HCT116 (cell line): ENCODE measurements around the gene FTO. TPM values are rescaled to one million over a fixed set of nuclear protein-coding genes. Genes with fewer than 3 reads are reported as not detected.

Experiments used
- ATAC-seq: fragments of 200-7000 bp; cut with Tn5 transposase; 2 replicates; pipeline ENCODE4 v1.9.1; 2020; ENCODE audit warnings: mild to moderate bottlenecking, moderate library complexity
- BruUV-seq: library from RNA; stranded (reverse); fragments of 400-500 nt; replicated peaks from 2 replicates; lab custom pipeline; 2021; lab: Mats Ljungman, UMichigan
- CTCF ChIA-PET: fragments of 300-600 bp; sonication (Branson Sonifier 250); formaldehyde crosslinking; loops from one replicate; lab custom pipeline; 2021; ENCODE audit warnings: antibody characterized with exemption; lab: Charles Lee
- POLR2A ChIA-PET: fragments of 300-600, 350-600 bp; sonication (Branson Sonifier 250); formaldehyde crosslinking; loops from one replicate; lab custom pipeline; 2021; ENCODE audit warnings: antibody characterized with exemption; lab: Charles Lee
- RAD21 ChIA-PET, 2 experiments: fragments of 300-600 bp; sonication (Branson Sonifier 250); formaldehyde crosslinking; loops; one replicate each; lab custom pipeline; 2023; ENCODE audit warnings: low total read pairs in 2 of 2; ENCODE audit not compliant: uncharacterized antibody in 2 of 2, unreplicated experiment in 2 of 2, low non-redundant PET in 1 of 2; lab: Charles Lee
- DNase-seq: peaks from one replicate; pipeline ENCODE4 v3.0.0-alpha.2; 2010; ENCODE audit warnings: low read depth, low spot score
- H2AFZ ChIP-seq: fragments of 200-600 bp; shearing (Covaris generic), sonication (generic); 2 replicates; pipeline ENCODE4 v1.6.1; 2017; ENCODE audit warnings: low read depth, mixed run types, mixed read lengths, antibody characterized with exemption, low read length; ENCODE audit not compliant: poor library complexity, severe bottlenecking
- H3K27ac ChIP-seq: 2 replicates; pipeline ENCODE4 v1.5.1; 2012; ENCODE audit warnings: low read depth, low read length
- H3K27me3 ChIP-seq: fragments of 200-600 bp; sonication (generic); 2 replicates; pipeline ENCODE4 v1.6.1; 2016; ENCODE audit warnings: mixed run types, low read length, mixed read lengths; ENCODE audit not compliant: insufficient read depth
- H3K36me3 ChIP-seq, 2 experiments: fragments of 200-500 bp in 1 of 2; fragments of 200-600 bp in 1 of 2; sonication (Bioruptor generic) in 1 of 2; sonication (generic) in 1 of 2; 2 replicates each; pipeline versions ENCODE4 v1.5.1 to v1.6.1; 2014 to 2016; ENCODE audit warnings: low read length in 2 of 2, inconsistent platforms in 1 of 2, mixed read lengths in 1 of 2, mixed run types in 1 of 2; ENCODE audit not compliant: insufficient read depth in 2 of 2, control insufficient read depth in 1 of 2
- H3K4me1 ChIP-seq, 2 experiments: fragments of 200-600 bp in 1 of 2; sonication (generic) in 1 of 2; 2 replicates each; pipeline versions ENCODE4 v1.5.1 to v1.6.1; 2012 to 2017; ENCODE audit warnings: low read length in 2 of 2, inconsistent platforms in 1 of 2, mild to moderate bottlenecking in 1 of 2, mixed read lengths in 1 of 2, mixed run types in 1 of 2, moderate library complexity in 1 of 2; ENCODE audit not compliant: insufficient read depth in 2 of 2, control insufficient read depth in 1 of 2
- H3K4me2 ChIP-seq: fragments of 200-600 bp; sonication (generic); 2 replicates; pipeline ENCODE4 v1.6.1; 2017; ENCODE audit warnings: mixed run types, low read length, mixed read lengths
- H3K4me3 ChIP-seq, 2 experiments: fragments of 200-600 bp in 1 of 2; sonication (generic) in 1 of 2; replicated peaks in 1 of 2; 2 replicates each; pipeline ENCODE4 v1.5.1; 2011 to 2016; ENCODE audit warnings: low read length in 2 of 2, control low read depth in 1 of 2, low read depth in 1 of 2, mild to moderate bottlenecking in 1 of 2, mixed read lengths in 1 of 2, mixed run types in 1 of 2
- H3K79me2 ChIP-seq: fragments of 200-600 bp; sonication (generic); 2 replicates; pipeline ENCODE4 v1.6.1; 2017; ENCODE audit warnings: mild to moderate bottlenecking, mixed run types, low read length, moderate library complexity, mixed read lengths; ENCODE audit not compliant: insufficient read depth
- H3K9ac ChIP-seq: fragments of 200-600 bp; sonication (generic); 2 replicates; pipeline ENCODE4 v1.6.1; 2016; ENCODE audit warnings: low read length, mixed read lengths
- H3K9me2 ChIP-seq: fragments of 200-600 bp; sonication (generic), shearing (Covaris generic); 2 replicates; pipeline ENCODE4 v1.6.1; 2017; ENCODE audit warnings: mixed run types, mild to moderate bottlenecking, moderate library complexity; ENCODE audit not compliant: insufficient read depth
- H3K9me3 ChIP-seq, 2 experiments: fragments of 200-500 bp in 1 of 2; fragments of 200-600 bp in 1 of 2; sonication (Bioruptor generic) in 1 of 2; sonication (generic) in 1 of 2; 2 replicates each; pipeline ENCODE4 v1.6.1; 2014 to 2017; ENCODE audit warnings: low read length in 2 of 2, mixed read lengths in 2 of 2, inconsistent platforms in 1 of 2, low read depth in 1 of 2, mild to moderate bottlenecking in 1 of 2, mixed run types in 1 of 2, moderate library complexity in 1 of 2; ENCODE audit not compliant: control insufficient read depth in 1 of 2, insufficient read depth in 1 of 2
- H4K20me1 ChIP-seq: fragments of 200-600 bp; sonication (generic), shearing (Covaris generic); 2 replicates; pipeline ENCODE4 v1.6.1; 2017; ENCODE audit warnings: mixed run types, mild to moderate bottlenecking, moderate library complexity; ENCODE audit not compliant: insufficient read depth
- CBX3 ChIP-seq: IDR thresholded peaks from 2 replicates; pipeline ENCODE4 v1.6.1; 2012; ENCODE audit warnings: low read depth
- EGR1 ChIP-seq: IDR thresholded peaks from 2 replicates; pipeline ENCODE4 v1.6.1; 2012; ENCODE audit warnings: low read depth
- JUND ChIP-seq: IDR thresholded peaks from 2 replicates; pipeline ENCODE4 v1.6.1; 2012
- MAX ChIP-seq: IDR thresholded peaks from 2 replicates; pipeline ENCODE4 v1.6.1; 2012
- RAD21 ChIP-seq: IDR thresholded peaks from 2 replicates; pipeline ENCODE4 v1.6.1; 2012; ENCODE audit warnings: low read depth, mild to moderate bottlenecking
- ZBTB33 ChIP-seq: IDR thresholded peaks from 2 replicates; pipeline ENCODE4 v1.6.1; 2011; ENCODE audit warnings: mild to moderate bottlenecking, low read length, moderate library complexity; ENCODE audit not compliant: insufficient replicate concordance; ENCODE audit errors: extremely low read depth
- ZNF274 ChIP-seq: fragments of 200-500 bp; sonication (Bioruptor generic); IDR thresholded peaks from 2 replicates; pipeline ENCODE4 v1.6.1; 2014; ENCODE audit warnings: mild to moderate bottlenecking, low read depth, low read length, inconsistent platforms
- intact Hi-C: fragments of 100-400 bp; cut with micrococcal nuclease; formaldehyde crosslinking; loops from 2 replicates; pipeline ENCODE4 v1.10.0; 2022
- total RNA-seq: library from RNA; stranded (reverse); gene quantifications from one replicate; pipeline ENCODE4 v1.2.1, GENCODE V29; 2021; ENCODE audit not compliant: unreplicated experiment

The FTO gene
- total RNA-seq, 1 experiment from 2014 or later = 55.2 TPM

- Histone ChIP-seq H3K4me1 (no peaks in the 10 kb centered on the region), H3K27me3 (no peaks in the 10 kb centered on the region), H3K9me2 (no peaks in the 10 kb centered on the region), H3K9ac (no peak overlapping the region), H3K4me3 (no peak overlapping the region), H3K79me2 (no peaks in the 10 kb centered on the region), H3K36me3 (no peaks in the 10 kb centered on the region), H4K20me1 (no peaks in the 10 kb centered on the region), H3K9me3 (no peaks in the 10 kb centered on the region), H3K27ac (no peak overlapping the region), H2AFZ (no peak overlapping the region), H3K4me2 (no peak overlapping the region)
- intact Hi-C loops = no loop called here
- RAD21 ChIA-PET = no interaction called here
- ATAC-seq = no peak
- CTCF ChIA-PET = no interaction called here
- BruUV-seq = no TSS peak
- no peak for TF ChIP-seq ZBTB33
- TF ChIP-seq RAD21 = no peak
- no peak for TF ChIP-seq MAX
- TF ChIP-seq JUND = no peak
- DNase-seq = no peak
- POLR2A ChIA-PET = no interaction called here
Measured at GRCh38 chr16:53855056-53855455, 151.1 kb downstream of the FTO start.

DNA sequence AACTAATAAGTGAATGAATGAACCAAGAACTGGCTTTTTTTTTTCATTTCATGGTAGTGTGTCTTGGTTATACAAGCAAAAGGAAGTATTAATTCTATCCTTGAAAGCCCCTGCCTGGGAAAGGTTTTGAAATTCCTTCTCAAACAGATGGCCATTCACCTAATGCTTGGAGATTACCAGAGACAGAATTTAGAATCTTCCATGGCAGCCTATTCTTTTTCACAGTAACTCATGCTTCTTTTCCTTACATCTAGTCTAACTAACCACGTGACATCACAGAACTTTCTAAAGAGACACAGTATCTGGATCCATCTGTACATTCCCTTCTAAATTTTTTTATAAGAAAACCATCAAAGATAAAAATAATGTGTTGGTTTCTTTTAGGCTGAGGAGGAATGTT, 151.6 kb downstream of the FTO start:
- Histone ChIP-seq H4K20me1 (no peaks in the 10 kb centered on the region), H3K9me2 (no peaks in the 10 kb centered on the region), H2AFZ (no peak overlapping the region), H3K79me2 (no peaks in the 10 kb centered on the region), H3K4me1 (no peaks in the 10 kb centered on the region), H3K27me3 (no peaks in the 10 kb centered on the region)
- intact Hi-C loops = no loop called here
- ChIA-PET CTCF (no interaction called here), RAD21 (no interaction called here), POLR2A (no interaction called here)
- BruUV-seq = no TSS peak
- no peak for ATAC-seq
- TF ChIP-seq ZNF274 (no peak), CBX3 (no peak), EGR1 (no peak), JUND (no peak)
- TF ChIP-seq, all 23 proteins: peak for 0
- no peak for DNase-seq
- H3K27ac ChIP-seq = no peak overlapping the region
- H3K9me3 ChIP-seq = no peaks in the 10 kb centered on the region
- H3K4me2 ChIP-seq = no peak overlapping the region
- no peaks in the 10 kb centered on the region for H3K36me3 ChIP-seq
- no peak overlapping the region for H3K9ac ChIP-seq
- no peak overlapping the region for H3K4me3 ChIP-seq
